BJ (cell line): Measurements from ENCODE around the gene NHS. TPM values are rescaled to one million over a fixed set of nuclear protein-coding genes. Genes with fewer than 3 reads are reported as not detected.

Experiments used
- CTCF ChIA-PET: fragments of 350-600 bp; formaldehyde crosslinking; extraction: SDS; loops from one replicate; lab custom pipeline; 2021; ENCODE audit warnings: antibody characterized with exemption, inconsistent platforms; lab: Yijun Ruan, JAX
- POLR2A ChIA-PET: fragments of 300-600 bp; sonication (Branson Sonifier 250); formaldehyde crosslinking; extraction: SDS; loops from one replicate; lab custom pipeline; 2021; ENCODE audit warnings: antibody characterized with exemption; lab: Charles Lee
- DNase-seq: peaks from one replicate; pipeline ENCODE4 v3.0.0-alpha.2; 2011; ENCODE audit warnings: low read depth
- H3K27me3 ChIP-seq: 2 replicates; pipeline ENCODE4 v1.6.0; 2011; ENCODE audit warnings: low read length; ENCODE audit not compliant: control insufficient read depth, insufficient read depth
- H3K36me3 ChIP-seq: 2 replicates; pipeline ENCODE4 v1.5.1; 2011; ENCODE audit warnings: low read length; ENCODE audit not compliant: control insufficient read depth, insufficient read depth
- H3K4me3 ChIP-seq: 2 replicates; pipeline ENCODE4 v1.5.1; 2011; ENCODE audit warnings: low read depth, mild to moderate bottlenecking, control low read depth, low read length
- CTCF ChIP-seq: IDR thresholded peaks from 2 replicates; pipeline ENCODE4 v1.5.1; 2011; ENCODE audit warnings: low read depth, mild to moderate bottlenecking, control low read depth, inconsistent platforms, low read length, moderate library complexity; ENCODE audit not compliant: insufficient read depth
- polyA plus RNA-seq: library from polyadenylated mRNA; depleted of rRNA; stranded (reverse); fragments of >200 nt; gene quantifications from 2 replicates; pipeline ENCODE4 v1.2.3, GENCODE V29; 2011
- small RNA-seq: library from RNA; depleted of rRNA; stranded (forward); fragments of <200 nt; gene quantifications from one replicate; pipeline ENCODE3, GENCODE V24; 2012; ENCODE audit warnings: low replicate concordance, low read depth; ENCODE audit not compliant: insufficient read length

NHS gene
- polyA plus RNA-seq, 1 experiment: 2.2 TPM

- Histone ChIP-seq H3K27me3 (no peaks in the 10 kb centered on the region), H3K4me3 (no peak overlapping the region), H3K36me3 (no peaks in the 10 kb centered on the region)
- ChIA-PET CTCF (interaction anchor here (0.7 kb wide), 1 partner anchor 10 kb away, joined by 4 read pairs; no protein-coding TSS in a partner anchor), POLR2A (no interaction called here)
- TF ChIP-seq CTCF: no peak
- no peak for DNase-seq
These were observed 404.0 kb downstream of the NHS start for GRCh38 chrX:17778997-17779396.

DNA sequence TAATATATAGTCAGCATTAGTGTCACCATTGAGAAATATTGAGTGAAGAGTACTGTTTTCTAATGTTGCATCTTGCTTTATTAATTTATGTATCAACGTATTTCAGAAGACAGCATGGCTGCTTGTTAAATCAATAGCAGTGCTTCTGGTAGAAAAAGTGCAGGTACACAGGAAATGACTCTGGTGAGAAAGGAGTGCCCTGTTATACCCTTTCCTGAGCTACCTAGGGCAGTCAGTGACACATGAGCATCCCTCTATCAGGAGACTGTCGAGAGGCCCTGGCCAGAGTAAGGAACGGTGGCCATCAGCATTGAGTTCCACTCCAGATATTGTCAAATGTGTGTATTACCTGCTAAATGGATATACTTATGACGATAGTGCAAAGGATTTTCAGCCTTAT is 404.4 kb downstream of the NHS start:
- ChIA-PET POLR2A (no interaction called here), CTCF (interaction anchor here (0.7 kb wide), 1 partner anchor 10 kb away, joined by 4 read pairs; no protein-coding TSS in a partner anchor)
- no peak for TF ChIP-seq CTCF
- Histone ChIP-seq H3K4me3 (no peak overlapping the region), H3K27me3 (no peaks in the 10 kb centered on the region), H3K36me3 (no peaks in the 10 kb centered on the region)
- DNase-seq: no peak

Small RNA genes lying within 50 kb of the gene (small RNA-seq; reads per million reads assigned to genes)
- gene MIR4768: not detected
- not detected for gene RF01210
